ENCODE results near the gene CISD1.

- no peak for TF ChIP-seq CTCF (conservative IDR thresholded peaks at IDR 0.05; ENCODE audit: low read length)
- TF ChIP-seq EZH2phosphoT487 (IDR thresholded peaks at IDR 0.05; ENCODE audit: borderline replicate concordance, low read depth, low read length): no peak
These were observed 11.5 kb downstream of the CISD1 start for GRCh38 chr10:58280477-58280876.
